Esophagus mucosa (tissue), 1 donor: ENCODE results near the gene FAR2. TPM values are rescaled to one million over a fixed set of nuclear protein-coding genes. Genes with fewer than 3 reads are reported as not detected.
A peak's percentile ranks its signal among the peaks of the same experiment; 100 is the strongest.

Experiments used
- ATAC-seq: fragments of 200-7000 bp; cut with Tn5 transposase; one replicate; pipeline ENCODE4 v1.9.1; 2020
- total RNA-seq: library from RNA; stranded (reverse); gene quantifications from one replicate; pipeline ENCODE4 v1.2.4, GENCODE V29; 2023
- donor health status: DM: yes; HTN: yes; CAD: no.

Gene FAR2
- total RNA-seq, 1 donor from 2014 or later = 1.1 TPM

DNA sequence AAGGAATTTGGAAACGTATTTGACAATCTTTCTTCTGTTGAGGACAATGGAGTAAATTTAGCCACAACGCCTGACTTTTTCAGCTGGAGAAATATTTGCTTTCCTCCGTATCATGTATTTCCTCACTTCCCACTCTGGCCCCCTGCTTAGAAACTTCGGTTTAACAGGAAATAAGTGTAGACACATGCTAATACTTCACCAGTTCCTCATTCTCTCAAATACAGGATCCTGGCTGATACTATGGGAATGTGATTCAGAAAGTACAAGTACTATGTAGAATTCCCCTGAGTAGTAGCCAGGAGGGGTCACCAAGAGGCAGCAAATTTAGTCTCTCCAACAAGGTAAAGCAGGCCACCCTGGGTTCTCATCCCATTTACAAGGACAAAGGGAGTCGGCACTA is 58.0 kb downstream of the FAR2 start:
- no peak for ATAC-seq

DNA sequence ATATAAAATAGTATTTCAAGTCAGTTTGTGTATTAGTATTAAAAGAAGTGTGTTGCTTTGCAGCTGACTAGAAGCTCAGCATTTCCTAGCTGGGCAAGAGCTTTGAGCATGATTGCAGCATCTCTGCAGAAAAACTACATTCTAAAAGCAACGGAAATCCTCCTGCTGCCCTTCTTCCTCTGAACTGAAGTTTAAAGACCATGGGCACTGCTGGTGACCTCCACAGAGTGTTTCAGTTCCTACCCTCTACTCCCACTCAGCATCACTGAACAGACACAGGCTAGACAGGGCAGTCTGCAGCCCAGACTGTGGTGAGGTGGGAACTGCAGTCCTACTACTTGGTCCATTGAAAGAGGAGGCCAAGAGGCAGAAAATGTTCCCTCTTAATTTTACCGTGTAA is 59.0 kb downstream of the FAR2 start:
- no peak for ATAC-seq

DNA sequence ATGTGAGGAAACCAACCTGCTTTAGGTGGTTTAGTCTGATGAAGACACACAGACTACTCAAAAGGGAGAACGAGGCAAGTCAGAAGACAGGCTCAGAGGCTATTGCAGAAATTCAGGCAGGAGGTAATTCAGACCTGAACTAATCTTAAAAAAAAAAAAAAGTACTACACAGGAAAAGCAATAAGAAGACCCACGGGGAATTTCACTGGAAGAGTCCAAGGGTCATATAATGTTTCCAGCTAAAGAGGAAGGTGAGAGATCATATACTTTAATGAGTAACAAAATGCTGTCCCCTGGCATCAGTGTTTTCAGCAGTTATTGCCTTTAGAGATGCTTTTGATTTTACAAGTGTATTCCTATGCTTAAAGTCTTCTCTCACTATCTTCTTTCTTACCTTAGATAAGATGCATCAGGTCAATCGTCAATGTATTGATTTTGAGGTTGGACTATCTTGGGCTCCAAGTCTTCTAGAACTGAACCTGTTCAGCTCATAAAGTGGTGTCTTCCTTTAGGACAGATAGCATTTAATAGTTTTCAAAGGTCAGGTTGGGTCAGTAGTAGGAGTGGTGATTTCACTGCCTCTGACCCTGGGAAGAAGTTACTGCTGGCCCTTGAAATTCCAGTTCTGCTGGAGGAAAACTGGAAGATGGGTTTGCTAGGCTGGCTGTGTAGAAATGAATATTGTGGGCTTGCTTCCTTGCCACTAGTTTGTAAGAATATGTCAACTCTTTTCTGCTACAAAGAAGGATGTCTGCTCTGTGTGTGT is 60.0 kb downstream of the FAR2 start:
- ATAC-seq = no peak

DNA sequence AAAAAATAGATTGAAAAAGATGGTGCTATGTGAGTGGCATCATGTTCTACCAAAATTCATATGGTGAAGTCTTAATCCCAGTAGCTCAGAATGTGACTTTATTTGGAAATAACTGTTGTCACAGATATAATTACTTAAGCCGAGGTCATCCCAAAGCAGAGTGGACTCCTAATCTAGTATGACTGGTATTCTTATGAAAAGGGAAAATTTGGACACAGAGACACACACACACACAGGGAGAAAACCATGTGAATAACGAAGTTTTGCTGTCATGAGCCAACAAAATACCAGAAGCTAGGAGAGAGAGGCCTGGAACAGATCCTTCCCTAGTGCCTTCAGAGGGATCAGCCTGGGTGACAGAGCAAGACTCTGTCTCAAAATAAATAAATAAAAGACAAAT is 62.6 kb downstream of the FAR2 start:
- ATAC-seq = no peak

GRCh38 chr12:29212682-29213403 is 63.8 kb downstream of the FAR2 start:
- ATAC-seq = no peak

GRCh38 chr12:29216266-29216665 is 67.2 kb downstream of the FAR2 start:
- no peak for ATAC-seq

DNA sequence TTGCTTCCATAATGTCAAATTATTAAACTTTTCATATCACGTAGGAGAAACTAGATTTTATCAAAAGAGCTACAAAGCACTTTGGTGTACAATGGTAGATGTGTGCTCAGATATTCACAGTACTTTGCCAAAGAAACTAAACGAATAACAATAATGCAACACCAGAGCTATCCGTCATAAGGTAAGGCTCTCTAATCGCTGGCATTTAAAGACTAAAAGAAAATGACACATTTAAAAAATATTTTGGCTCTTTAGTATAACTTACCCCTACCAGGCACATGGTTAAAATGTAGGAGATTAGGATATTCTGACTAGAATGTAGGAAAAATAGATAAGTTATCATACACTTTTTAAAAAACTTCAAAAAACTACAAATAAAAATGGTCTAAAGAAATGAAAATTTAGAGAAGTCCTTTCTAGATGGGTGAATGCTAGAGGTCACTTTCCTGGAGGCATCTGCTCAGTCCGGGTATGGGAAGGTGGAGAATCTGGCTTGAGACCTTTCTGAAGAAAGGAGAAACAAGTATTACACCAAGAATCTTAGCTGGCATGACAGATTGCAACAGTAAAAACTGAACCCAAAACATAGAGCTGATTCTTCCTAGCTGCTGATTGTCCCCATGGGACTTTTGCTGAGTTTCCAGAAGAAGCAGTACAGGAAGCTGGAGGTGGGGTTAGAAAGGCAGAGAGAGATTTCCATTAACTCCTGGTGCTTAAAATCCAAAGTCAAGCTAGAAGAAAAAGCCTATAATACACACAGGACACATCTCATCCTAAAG is 67.9 kb downstream of the FAR2 start:
- ATAC-seq = no peak

DNA sequence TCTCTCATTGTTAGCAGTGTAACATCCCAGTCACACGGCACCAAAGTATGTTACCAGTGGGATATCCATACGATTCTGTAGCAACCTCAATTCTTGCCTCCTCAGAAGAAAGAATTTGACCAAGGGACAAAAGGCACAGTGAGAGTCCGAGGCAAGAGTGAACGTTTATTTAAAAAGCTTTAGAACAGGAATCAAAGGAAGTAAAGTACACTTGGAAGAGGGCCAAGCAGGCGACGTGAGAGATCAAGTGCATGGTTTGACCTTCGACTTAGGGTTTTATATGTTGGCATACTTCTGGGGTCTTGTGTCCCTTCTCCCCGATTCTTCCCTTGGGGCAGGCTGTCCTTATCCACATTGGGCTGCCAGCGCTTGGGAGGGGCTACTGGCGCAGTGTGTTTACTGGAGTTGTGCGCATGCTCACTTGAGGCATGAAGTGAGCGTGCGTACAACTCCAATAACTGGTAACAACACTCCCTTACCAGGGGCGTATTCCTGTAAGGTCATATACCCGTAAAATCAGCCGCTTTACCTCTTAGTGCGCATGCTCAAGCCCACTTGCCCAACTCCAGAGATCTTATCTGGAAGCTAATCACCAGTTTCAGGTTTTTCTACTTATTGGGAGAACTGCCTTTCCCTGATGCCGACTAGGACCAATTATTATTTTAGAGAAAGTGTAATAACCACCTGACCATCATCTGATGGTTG is 71.7 kb downstream of the FAR2 start:
- no peak for ATAC-seq

DNA sequence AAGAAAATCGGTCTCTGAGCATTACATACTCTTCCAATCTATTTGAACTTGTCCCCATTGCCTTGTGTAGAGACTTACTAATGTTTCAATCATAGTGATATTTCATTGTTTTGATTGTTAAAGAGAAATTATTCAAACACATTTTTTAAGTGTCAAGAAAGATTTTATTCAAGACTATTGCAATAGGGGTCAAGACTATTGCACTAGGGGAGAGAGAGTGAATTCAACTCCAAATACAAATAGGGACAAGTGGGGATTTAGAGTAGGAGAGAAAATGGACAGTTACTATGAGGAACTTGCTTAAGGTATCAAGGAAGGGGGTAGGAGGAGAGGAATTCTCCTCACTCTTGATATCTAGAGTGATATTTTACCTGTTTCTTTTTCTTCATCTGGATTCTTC is 73.1 kb downstream of the FAR2 start:
- ATAC-seq = no peak

GRCh38 chr12:29223426-29223825 is 74.3 kb downstream of the FAR2 start:
- no peak for ATAC-seq

DNA sequence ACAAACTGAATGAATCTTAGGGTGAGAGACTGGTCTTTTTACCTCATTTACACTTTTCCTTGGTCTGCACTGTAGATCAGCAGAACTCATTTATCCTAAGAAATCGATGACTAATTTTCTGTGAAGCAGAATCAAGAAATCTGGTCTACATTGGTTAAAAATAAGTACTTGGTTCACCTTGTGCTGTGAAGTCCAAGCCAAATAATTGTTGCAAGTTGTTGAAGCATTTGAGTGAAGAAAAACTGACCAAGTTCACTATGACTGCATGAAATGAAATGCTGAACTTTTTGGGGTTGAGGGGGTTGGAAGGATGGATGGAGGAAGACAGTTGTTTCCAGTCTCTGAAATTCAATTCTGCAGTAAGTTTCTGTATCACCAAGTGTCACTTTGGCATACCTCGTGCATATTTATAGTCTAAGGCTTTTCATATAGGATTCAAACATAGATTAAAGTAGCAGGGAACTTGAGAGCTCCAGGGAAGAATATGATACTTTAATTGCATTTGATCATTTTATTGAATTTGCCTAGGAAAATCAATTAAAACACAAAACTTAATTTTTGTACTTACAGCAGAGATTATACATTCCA is 75.0 kb downstream of the FAR2 start:
- no peak for ATAC-seq

DNA sequence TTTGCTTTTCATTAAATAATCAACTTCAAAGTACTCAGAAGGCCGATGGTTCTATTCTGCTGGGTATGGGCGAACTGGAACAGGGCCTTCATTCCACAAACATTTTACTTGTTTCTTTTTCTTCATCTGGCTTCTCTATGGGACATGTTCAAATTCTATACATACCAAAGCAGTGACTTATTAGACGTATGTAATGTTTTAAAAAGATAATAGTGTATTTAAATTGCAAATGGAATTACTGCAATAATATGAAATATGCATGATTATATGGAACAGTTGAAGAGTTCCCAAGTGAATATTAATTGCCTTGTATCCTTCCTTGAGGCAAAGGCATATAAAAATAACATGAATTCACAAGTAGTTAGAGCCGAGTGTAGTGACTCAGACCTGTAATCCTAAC is 75.5 kb downstream of the FAR2 start:
- ATAC-seq = no peak

GRCh38 chr12:29225834-29226233 is 76.8 kb downstream of the FAR2 start:
- no peak for ATAC-seq

GRCh38 chr12:29226616-29227015 is 77.5 kb downstream of the FAR2 start:
- ATAC-seq = no peak

DNA sequence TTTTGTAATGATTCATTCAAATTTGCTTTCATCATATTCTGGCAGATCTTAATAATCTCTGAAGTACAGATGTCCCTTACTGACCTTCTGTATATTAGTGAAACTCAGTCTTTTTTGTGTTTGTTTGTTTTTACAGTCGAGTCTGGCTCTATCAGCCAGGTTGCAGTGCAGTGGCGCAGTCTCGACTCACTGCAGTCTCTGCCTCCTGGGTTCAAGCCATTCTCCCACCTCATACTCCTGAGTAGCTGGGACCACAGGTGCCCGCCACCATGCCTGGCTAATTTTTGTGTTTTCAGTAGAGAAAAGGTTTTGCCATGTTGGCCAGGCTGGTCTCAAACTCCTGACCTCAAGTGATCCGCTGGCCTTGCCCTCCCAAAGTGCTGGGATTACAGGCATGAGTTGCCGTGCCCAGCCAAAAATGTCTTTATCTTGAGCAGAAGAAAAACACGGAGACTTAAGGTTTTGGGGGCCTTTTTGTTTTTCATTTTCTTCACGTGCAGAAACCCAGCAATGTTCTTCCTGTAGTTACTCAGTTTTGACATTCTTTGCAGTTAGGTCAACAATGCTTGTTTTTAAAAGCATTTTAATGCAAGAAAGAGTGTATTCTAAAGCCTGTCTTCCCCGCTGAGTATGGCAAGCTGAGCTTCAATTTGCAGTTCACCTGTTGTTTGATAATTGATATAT is 79.5 kb downstream of the FAR2 start:
- no peak for ATAC-seq

- no peak for ATAC-seq
Measured at GRCh38 chr12:29229158-29229505, 80.1 kb downstream of the FAR2 start.

GRCh38 chr12:29229937-29230336 is 80.9 kb downstream of the FAR2 start:
- ATAC-seq = no peak

- ATAC-seq = peak; percentile 88
Measured at GRCh38 chr12:29230800-29231560, 81.9 kb downstream of the FAR2 start.

DNA sequence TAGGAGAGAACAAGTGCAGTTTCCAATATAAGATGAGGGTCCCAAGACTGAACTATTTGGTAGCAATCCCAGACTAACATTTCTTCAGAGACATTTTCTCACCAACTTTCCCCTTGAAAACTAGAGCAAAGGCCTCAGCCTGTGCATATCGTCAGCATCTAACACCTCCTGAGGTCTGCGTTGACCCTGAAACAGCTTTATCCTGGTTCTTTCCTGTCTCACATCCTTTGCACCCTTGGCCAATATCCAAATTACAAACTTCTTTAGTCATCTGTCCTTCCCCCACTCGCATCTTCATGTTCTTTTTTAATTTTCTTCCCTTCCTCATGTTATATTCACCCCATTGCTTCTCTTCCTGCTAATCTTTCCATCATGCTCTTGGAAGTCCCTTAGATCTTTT is 83.0 kb downstream of the FAR2 start:
- no peak for ATAC-seq

- no peak for ATAC-seq
Measured at GRCh38 chr12:29234552-29234951, 85.5 kb downstream of the FAR2 start.

GRCh38 chr12:29234965-29235626 is 86.0 kb downstream of the FAR2 start:
- ATAC-seq = no peak
